ENCODE measurements around the gene AKR7A2. TPM values are rescaled to one million over a fixed set of nuclear protein-coding genes. Genes with fewer than 3 reads are reported as not detected.

The AKR7A2 gene
- total RNA-seq: 102 and 116 TPM in 2 replicates

GRCh38 chr1:19311931-19312781 is at the start of gene AKR7A2, which contains the start of gene SLC66A1:
Gene AKR7A2 (minus strand): TSS chr1:19312144. CDS start chr1:19312124, 20 bp downstream.
Gene SLC66A1 (plus strand): TSS chr1:19312326. CDS start chr1:19317678, 5,352 bp downstream.

GRCh38 chr1:19288324-19289241 is 23.4 kb downstream of the AKR7A2 start, which contains the start of gene AKR7A3:
Gene AKR7A3 (minus strand): TSS chr1:19288770. CDS start chr1:19288709, 61 bp downstream.

Other genes starting within 250 kb of the AKR7A2 start
- 95.3 and 115 TPM in 2 replicates for gene UBR4, start 101.9 kb downstream of the AKR7A2 start, total RNA-seq
- 61.4 and 96.3 TPM in 2 replicates for gene EMC1, start 60.6 kb downstream of the AKR7A2 start, total RNA-seq
- gene MRTO4, start 60.3 kb downstream of the AKR7A2 start, total RNA-seq: 25.9 and 63.7 TPM in 2 replicates
- 0.51 and 0.65 TPM in 2 replicates for gene AKR7A3, start 23.4 kb downstream of the AKR7A2 start, total RNA-seq
- 25.6 and 36.8 TPM in 2 replicates for gene SLC66A1, start 182 bp upstream of the AKR7A2 start, total RNA-seq
- 112 and 125 TPM in 2 replicates for gene CAPZB, start 173.4 kb upstream of the AKR7A2 start, total RNA-seq